ENCODE measurements around the gene MAOA.

- TF ChIP-seq CTCF (IDR thresholded peaks at IDR 0.05) (no peak), ZFX (IDR thresholded peaks at IDR 0.05; ENCODE audit: borderline replicate concordance) (no peak)
These were observed 15.6 kb upstream of the MAOA start for GRCh38 chrX:43640482-43640881.
